Raji (cell line): Measurements from ENCODE around the gene ZNF282.
A peak's percentile ranks its signal among the peaks of the same experiment; 100 is the strongest.

Source experiments
- POLR2A ChIP-seq: IDR thresholded peaks from 2 replicates; pipeline ENCODE4 v1.6.1; 2011; ENCODE audit warnings: low read depth, low read length, control low read depth; ENCODE audit not compliant: insufficient read depth

Gene ZNF282

DNA sequence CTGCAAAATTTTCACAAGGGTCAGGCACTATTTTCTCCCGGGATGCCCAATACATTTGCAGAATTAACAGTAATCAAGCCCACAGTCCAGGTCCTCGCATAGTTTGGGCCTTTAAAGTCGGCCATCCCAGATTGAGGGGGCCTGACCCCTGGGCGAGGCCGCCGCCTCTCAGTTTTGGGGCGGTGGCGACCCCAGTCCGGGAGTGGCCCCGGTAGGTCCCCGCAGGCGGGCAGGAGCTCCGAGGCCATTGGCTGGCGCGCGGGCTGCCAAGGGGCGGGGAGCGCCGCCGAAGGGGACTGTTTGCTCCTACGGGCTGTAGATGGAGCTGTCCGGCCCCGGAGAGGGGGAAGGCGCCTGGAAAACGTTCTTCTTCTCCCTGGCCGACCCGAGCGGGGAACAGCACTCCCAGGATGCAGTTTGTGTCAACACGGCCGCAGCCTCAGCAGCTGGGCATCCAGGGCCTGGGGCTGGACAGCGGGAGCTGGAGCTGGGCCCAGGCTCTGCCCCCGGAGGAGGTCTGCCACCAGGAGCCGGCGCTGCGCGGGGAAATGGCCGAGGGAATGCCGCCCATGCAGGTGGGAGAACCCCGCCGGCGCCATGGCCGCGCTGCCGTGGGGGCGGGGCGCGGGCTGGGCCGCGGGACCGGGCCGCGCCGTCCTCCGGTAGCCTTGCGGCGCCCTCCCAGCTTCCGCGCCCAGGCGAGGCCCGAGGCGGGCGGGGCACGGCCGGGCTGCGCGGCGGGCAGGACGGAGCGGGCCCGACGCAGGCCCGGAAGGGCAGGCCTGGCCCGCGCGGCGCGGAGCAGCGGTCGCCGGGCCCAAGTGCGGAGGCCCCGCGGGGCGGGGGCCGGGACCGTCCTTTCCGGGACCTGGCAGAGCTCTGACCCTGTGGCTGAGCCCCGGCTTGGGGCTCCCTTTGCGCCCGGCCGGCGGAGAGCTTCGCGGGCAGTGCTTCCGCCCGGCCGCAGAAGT is at the start of gene ZNF282:
ZNF282 (plus strand) TSS at position 367 of the 971 bp plus-strand sequence; CDS start at position 411, 44 bp downstream.
- TF ChIP-seq POLR2A = peak; percentile 82

DNA sequence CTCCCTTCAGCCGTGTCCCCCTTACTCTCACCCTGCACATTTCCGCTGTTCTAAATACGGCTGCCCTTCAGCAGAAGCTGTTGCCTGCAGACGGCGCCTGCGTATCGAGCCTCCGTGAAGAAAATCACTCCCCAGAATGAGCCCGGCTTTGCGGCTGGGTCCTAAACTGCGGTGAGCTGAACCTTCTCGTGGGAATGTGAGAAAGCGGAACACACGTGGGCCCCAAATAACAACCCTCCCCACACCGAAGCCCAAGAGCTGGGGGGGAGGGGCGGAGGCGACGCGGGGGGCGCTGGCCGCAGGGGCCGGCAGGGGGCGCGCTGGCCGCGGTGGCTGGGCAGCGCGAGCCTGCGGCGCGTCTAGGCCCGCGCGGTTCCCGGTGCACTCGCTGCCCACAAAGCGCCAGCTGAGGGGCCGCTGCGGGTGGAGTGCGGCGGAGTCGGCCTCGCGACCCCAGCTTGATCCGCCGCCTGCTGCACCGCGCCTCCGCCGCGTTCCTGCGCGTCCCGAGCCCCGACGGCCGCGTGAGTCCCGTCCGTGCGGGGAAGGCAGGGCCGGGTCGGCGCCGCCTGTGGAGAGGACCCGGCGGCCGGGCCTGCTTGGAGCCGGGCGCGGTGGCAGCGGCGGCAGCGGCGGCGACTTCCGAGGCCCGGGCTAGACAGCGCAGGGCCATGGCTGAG is 48.1 kb upstream of the ZNF282 start, which contains the start of gene ZNF398:
ZNF398 (plus strand) TSS at position 382 of the 680 bp plus-strand sequence; CDS start at position 672, 290 bp downstream.
- peak; percentile 72 for TF ChIP-seq POLR2A

DNA sequence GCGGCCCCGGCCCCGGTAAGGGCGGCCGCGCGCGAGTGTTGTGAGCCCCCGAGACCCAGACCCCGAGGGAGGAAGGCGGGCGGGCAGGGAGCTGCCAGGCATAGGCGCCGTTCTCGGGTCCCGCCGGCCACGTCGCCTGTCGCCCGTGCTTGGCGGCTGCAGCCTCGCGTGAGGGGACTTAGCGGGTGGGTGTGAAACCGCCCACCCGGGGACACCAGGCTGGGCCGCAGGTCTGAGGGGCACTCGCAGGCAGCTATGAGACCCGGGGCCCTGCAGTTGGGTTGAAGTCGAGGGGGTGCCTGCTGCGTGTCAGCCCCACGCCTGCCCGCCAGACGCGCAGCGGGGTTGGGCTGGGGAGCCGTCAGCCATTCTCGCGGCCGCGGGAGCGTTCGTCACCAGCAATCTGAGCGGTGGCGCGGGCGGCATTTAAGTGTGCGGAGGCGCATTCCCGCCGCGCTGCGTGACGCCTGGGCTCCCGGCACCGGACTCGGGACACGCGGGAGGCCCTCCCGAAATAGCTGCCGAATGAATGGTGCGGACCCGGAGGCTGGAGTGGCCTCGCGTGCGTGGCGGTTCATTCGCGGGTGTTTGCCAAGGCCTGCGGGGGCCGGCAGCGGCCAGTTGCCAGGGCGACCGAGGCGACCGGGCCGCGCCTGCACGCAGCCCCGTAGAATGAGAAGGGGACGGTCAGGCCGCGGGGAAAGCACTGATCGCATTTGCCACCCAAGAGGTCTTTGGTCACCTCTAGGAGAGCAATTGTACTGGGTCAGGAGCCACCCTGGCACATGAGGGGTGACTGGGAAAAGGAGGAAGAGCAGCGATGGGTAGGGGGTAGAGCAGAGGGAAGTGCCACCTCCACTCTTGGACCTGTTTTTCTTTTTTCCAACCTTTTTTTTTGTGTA is 47.3 kb upstream of the ZNF282 start:
- TF ChIP-seq POLR2A = no peak

DNA sequence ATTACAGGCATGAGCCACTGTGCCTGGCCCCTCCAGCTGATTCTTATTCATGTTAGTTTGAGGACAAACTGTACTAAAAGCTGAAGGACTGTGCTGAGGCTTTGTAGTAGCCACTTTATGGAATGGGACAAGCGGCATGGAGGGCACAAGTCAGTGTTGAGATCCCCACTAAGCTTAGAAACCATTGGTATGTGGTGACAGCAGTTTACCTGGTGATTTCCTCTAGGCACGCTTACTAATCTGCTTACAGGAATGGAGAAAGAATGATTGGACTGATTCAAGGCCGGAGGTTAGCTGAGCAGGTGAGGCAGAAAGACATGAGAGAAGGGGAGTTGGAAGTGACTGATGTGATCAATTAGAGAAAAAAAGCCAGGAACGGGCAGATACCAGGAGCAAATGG is 44.4 kb upstream of the ZNF282 start:
- no peak for TF ChIP-seq POLR2A

DNA sequence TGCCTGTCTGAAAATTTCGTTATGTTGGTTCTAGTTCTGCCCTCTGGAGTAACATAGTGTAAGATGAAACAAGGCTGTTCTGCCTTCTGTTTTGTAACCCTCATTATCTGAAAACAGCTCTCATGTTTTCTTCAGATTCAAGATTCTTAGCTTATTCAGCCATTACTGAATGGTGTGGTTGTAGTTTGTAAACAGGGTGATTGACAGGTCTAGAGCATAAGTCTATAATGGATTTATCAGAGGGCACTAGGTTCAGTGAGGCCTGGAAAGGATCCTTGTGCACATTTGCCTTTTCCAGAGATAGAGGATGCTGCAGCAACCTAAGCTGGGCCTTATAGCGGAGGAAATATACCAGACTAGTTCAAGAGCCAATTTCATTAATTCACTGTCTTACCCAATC is 42.0 kb upstream of the ZNF282 start:
- no peak for TF ChIP-seq POLR2A

DNA sequence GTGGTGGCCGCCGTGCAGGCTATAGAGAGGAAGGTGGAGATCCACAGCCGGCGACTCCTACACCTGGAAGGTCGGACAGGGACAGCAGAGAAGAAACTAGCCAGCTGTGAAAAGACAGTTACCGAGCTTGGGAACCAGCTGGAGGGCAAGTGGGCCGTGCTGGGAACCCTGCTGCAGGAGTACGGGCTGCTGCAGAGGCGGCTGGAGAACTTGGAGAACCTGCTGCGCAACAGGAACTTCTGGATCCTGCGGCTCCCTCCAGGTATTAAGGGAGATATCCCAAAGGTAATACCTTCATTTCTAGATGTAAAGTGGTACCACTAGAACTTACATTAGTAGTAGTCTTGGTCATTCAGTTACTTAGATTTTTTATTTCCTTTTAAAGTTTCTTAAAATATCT is 41.3 kb upstream of the ZNF282 start:
- TF ChIP-seq POLR2A = no peak

DNA sequence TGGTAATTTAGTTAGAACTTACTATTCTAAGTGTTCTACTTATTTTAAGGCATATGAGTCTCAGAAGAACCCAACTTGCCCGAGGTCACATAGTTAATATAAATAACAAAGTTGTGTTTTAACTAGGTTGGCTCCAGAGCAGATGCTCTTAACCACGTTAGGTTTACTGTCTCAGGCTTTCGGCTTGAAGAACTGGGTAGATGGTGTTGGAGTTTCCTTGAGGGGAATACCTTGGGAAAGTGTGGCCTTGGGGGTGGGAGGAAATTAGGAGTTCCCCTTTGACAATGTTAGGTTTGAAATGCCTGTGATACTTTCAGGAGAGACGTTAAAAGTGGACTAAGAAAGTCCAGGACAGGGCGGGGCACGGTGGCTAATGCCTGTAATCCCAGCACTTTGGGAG is 38.4 kb upstream of the ZNF282 start:
- TF ChIP-seq POLR2A = no peak

DNA sequence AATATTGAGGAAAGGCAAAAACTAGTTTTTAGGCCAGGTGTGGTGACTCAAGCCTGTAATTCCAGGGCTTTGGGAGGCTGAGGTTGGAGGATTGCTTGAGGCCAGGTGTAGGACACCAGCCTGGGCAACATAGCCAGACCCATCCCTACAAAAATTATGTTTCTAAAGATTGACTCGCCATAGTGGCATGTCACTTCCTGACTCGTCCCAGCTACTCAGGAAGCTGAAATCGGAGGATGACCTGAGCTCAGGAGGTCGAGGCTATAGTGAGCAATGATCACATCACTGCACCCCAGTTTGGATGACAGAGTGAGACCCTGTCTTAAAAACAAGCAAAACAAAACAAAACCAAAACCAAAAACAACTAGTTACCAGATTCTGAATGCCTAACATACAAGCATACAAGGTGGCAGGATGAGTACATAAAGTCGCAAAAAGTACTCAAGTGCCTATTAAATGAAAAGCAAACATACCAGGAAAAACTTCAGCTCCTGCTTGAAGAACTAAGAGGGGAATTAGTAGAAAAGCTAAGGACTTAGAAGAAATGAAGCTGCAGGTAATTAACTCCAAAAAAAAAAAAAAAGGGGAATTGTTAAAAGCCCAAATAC is 34.0 kb upstream of the ZNF282 start:
- no peak for TF ChIP-seq POLR2A

DNA sequence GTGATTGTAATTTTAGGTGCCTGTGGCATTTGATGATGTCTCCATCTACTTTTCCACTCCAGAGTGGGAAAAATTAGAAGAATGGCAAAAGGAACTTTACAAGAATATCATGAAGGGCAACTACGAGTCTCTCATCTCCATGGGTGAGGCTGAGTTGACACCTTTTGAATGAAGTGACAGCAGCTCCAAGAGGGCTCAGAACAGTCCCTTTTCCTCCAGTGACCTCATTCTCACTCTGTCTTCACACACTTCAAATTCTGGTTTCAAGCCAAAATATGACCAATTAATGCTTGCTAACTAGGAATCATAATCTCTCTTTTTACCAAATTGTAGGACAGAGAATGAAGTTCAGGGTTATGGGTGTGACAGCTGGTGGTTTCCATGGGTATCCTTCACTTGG is 29.2 kb upstream of the ZNF282 start:
- TF ChIP-seq POLR2A = no peak

DNA sequence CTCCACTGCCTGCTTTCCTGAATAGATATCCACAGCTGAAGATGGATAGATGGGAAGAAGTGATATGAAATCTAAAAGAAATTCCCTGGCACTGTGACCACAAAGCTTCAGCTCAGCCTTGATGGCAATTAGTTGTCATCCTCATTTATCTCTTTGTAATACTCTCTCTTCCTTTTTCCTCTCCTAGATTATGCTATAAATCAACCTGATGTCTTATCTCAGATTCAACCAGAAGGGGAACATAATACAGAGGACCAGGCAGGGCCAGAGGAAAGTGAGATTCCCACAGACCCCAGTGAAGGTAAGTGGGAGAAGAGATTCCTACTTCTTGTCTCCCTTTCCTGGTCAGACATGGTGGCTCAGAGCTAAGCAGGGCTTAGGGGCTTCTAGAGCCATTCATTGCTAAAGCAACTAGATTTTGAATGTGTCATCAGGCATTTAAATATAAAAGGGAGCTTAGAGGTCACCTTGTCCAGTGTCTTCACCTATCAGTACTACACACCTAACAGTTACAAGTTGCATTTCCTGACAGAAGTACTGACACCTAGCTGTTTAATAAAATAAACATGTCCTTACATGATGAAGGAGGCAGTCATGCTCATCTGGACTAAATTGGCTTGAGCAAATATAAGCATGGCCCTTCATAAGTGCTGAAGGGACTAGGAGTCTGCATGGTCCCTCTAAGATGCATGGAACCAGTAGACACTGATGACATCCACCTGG is 28.6 kb upstream of the ZNF282 start:
- no peak for TF ChIP-seq POLR2A

DNA sequence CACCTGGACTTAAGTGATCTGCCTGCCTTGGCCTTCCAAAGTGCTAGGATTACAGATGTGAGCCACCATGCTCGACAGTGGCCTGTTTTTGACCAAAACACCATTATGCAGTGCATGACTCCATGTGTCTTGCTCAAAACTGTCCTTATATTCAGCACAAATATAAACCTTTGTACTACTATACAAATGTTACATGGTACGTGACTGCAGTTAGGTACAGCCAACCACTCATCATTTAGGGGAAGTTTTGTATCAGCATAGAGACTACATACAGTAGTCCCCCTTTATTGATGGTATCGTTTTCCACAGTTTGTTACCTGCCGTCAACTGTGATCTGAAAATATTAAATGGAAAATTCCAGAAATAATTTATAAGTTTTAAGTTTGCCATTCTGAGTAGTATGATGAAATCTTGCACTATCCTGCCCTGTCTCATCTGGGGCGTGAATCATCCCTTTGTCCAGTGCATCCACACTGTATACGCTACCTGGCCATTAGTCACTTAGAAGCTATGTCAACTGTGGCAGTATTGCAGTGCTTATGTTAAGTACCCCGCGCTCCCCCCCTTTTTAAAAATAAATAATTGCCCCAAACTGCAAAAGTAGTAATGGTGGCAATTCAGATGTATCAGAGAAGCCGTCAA is 23.3 kb upstream of the ZNF282 start:
- TF ChIP-seq POLR2A = no peak

DNA sequence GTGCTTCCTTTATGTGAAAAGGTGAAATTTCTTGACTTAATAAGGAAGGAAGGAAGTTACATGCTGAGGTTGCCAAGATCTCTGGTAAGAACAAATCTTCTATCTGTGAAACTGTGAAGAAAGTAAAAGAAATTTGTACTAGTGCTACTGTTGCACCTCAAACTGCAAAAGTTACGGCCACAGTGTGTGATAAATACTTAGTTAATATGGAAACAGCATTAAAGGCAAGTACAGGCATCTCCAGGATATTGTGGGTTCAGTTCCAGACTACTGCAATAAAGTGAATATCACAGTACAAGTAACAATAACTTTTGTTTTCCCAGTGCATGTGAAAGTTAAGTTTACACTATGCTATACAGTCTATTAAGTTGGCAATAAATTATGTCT is 22.8 kb upstream of the ZNF282 start:
- no peak for TF ChIP-seq POLR2A

DNA sequence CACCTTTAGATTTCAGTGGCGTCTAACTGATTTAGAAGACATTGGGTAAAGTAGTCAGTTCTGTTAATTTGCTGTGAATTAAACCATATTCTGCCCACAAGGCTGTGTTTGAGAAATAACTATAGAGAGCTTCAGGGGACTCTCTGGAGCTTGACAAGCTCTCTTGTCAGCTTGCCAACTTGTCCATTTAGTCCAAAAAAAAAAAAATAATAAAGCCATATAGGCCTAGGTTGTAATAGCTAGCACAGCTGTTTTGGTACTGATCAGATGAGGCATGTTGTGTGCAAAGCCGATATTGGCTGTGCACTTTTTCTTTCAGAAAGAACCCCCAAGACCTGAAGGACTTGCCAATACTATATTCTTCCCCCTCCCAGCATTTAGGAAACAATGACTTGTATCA is 20.2 kb upstream of the ZNF282 start:
- TF ChIP-seq POLR2A = no peak
